ENCODE data around the gene LUZP1. TPM values are rescaled to one million over a fixed set of nuclear protein-coding genes. Genes with fewer than 3 reads are reported as not detected.

LUZP1 gene
- total RNA-seq, 2 donors from 2014 or later = 4.6 to 8.0 TPM

DNA sequence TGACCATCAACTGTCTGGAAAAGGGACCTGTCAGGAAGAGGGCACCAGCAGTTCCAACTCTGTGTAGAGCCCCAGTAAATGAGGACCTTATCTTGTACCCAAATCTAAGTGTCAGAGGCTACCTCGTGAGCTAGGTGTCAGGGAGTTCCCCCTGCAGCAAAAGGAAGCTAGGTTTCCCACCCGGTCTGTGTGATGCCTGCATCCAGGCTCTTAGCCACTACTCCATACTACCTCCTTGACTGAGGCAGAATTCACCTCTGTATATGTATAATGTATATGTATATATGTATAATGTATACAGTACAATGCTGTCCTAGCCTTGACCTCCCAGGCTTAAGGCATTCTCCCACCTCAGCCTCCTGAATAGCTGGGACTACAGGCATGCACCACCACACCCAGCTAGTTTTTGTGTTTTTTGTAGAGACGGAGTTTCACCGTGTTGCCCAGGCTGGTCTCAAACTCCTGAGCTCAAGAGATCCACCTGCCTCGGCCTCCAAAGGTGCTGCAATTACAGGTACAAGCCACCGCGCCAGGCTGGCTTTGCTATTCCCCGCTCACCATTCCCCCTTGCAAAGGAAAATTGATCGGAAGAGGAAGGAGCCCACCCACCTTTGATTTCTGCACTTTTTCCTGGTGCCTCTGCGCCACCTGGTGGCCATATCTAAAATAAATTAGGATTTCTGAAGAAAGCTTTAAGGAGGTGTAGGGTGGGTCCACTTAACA is 15.7 kb upstream of the LUZP1 start:
- DNase-seq = peak; percentile 16 to 33 (median 28)
- no peaks in the 10 kb centered on the region for H3K36me3 ChIP-seq (replicated peaks in 1 of 2; ENCODE audit: insufficient read depth in 1 of 2, low read depth in 2 of 2)
- no peak overlapping the region for H3K4me3 ChIP-seq
- no peak for TF ChIP-seq POLR2A (IDR thresholded peaks at IDR 0.05)
- TF ChIP-seq, protein P1, sequence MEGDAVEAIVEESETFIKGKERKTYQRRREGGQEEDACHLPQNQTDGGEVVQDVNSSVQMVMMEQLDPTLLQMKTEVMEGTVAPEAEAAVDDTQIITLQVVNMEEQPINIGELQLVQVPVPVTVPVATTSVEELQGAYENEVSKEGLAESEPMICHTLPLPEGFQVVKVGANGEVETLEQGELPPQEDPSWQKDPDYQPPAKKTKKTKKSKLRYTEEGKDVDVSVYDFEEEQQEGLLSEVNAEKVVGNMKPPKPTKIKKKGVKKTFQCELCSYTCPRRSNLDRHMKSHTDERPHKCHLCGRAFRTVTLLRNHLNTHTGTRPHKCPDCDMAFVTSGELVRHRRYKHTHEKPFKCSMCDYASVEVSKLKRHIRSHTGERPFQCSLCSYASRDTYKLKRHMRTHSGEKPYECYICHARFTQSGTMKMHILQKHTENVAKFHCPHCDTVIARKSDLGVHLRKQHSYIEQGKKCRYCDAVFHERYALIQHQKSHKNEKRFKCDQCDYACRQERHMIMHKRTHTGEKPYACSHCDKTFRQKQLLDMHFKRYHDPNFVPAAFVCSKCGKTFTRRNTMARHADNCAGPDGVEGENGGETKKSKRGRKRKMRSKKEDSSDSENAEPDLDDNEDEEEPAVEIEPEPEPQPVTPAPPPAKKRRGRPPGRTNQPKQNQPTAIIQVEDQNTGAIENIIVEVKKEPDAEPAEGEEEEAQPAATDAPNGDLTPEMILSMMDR (IDR thresholded peaks at IDR 0.05) = peak; percentile 53 to 85 (median 76)
- peaks cover 5% of the 10 kb centered on the region for H3K4me1 ChIP-seq
- H3K27me3 ChIP-seq = no peaks in the 10 kb centered on the region
- intact Hi-C loops (cut with DNase I) = loop anchor here (10.0 kb wide), 1 partner anchor 210 kb away; the partner anchor contains the start of gene LACTBL1
- H3K9me3 ChIP-seq = no peaks in the 10 kb centered on the region
- no peak overlapping the region for H3K27ac ChIP-seq
- ATAC-seq = no peak
- WGBS, 2 donors = 10 to 12% methylated on average over 10 of the region's 10 CpGs

DNA sequence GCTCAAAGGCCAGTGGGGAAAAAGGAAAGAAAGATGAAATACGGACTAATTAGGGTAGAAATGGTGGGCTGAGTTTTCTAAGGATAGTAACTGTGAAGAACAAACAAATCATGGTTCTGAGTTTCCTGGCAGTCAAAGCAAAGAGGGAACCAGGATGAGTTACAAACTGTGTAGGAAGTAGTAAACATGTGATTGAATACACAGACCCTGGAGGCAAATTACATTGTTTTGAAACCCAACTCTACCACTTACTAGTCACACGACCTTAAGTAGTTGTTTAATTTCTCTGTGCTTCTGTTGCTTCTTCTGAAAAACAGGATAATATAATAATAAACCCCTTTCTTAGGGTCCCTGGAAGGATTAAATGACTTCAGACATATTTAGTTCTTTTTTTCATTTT is 11.2 kb upstream of the LUZP1 start:
- TF ChIP-seq POLR2A (IDR thresholded peaks at IDR 0.05) = no peak
- TF ChIP-seq, protein P1 (IDR thresholded peaks at IDR 0.05) = no peak
- 66 to 67% methylated on average over 2 of the region's 2 CpGs for WGBS, 2 donors
- no peaks in the 10 kb centered on the region for H3K36me3 ChIP-seq (replicated peaks in 1 of 2; ENCODE audit: insufficient read depth in 1 of 2, low read depth in 2 of 2)
- intact Hi-C loops (cut with DNase I) = loop anchor here (10.0 kb wide), 1 partner anchor 205 kb away; the partner anchor contains the start of gene LACTBL1
- no peak overlapping the region for H3K27ac ChIP-seq
- DNase-seq = no peak
- H3K4me1 ChIP-seq = peaks cover 21% of the 10 kb centered on the region
- no peaks in the 10 kb centered on the region for H3K9me3 ChIP-seq
- ATAC-seq = no peak
- no peak overlapping the region for H3K4me3 ChIP-seq
- no peaks in the 10 kb centered on the region for H3K27me3 ChIP-seq

- WGBS, 2 donors = 35 to 53% methylated on average over 6 of the region's 6 CpGs
- no peak overlapping the region for H3K4me3 ChIP-seq
- no peaks in the 10 kb centered on the region for H3K36me3 ChIP-seq (replicated peaks in 1 of 2; ENCODE audit: insufficient read depth in 1 of 2, low read depth in 2 of 2)
- intact Hi-C loops (cut with DNase I) = no loop called here
- no peaks in the 10 kb centered on the region for H3K27me3 ChIP-seq
- H3K4me1 ChIP-seq = peaks cover 16% of the 10 kb centered on the region
- ATAC-seq (no peak), DNase-seq (no peak)
- TF ChIP-seq, protein P1 (IDR thresholded peaks at IDR 0.05) = peak in 4 of 7 experiments; percentile 13 to 20 (median 18)
- no peak for TF ChIP-seq POLR2A (IDR thresholded peaks at IDR 0.05)
- no peak overlapping the region for H3K27ac ChIP-seq
- no peaks in the 10 kb centered on the region for H3K9me3 ChIP-seq
These were observed 10.3 kb upstream of the LUZP1 start for GRCh38 chr1:23178950-23179349.

DNA sequence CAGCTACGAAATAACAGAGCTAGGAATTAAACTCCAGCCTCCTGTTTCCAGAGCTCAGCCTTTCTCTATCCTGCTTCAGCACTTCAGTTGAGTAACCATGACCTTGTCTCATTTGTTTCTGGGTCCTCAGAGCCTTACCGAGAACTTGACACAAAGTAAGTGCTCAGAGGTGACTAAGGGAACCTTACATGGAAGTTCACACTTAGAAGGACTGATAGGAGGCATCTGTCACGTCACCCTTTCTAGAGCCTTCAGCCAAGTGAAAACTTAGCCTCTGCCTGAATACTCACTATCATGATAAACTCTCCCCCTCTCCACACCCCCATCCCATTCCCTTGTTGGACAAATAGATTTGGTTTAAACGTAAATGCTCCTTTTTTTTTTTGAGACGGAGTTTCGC is 9.8 kb upstream of the LUZP1 start:
- DNase-seq = no peak
- H3K4me1 ChIP-seq = peaks cover 16% of the 10 kb centered on the region
- 74 to 77% methylated on average over 6 of the region's 6 CpGs for WGBS, 2 donors
- H3K9me3 ChIP-seq = no peaks in the 10 kb centered on the region
- H3K27ac ChIP-seq = peak overlapping the region in 2 of 4 donors; percentile 63 to 73
- H3K27me3 ChIP-seq = no peaks in the 10 kb centered on the region
- intact Hi-C loops (cut with DNase I) = no loop called here
- no peaks in the 10 kb centered on the region for H3K36me3 ChIP-seq (replicated peaks in 1 of 2; ENCODE audit: insufficient read depth in 1 of 2, low read depth in 2 of 2)
- no peak for ATAC-seq
- TF ChIP-seq, protein P1 (IDR thresholded peaks at IDR 0.05) = no peak
- TF ChIP-seq POLR2A (IDR thresholded peaks at IDR 0.05) = no peak
- H3K4me3 ChIP-seq = no peak overlapping the region
